Measurements from ENCODE around the gene ABCB4. TPM values are rescaled to one million over a fixed set of nuclear protein-coding genes. Genes with fewer than 3 reads are reported as not detected.

ABCB4 gene
- total RNA-seq, 4 donors from 2014 or later = 0.70 to 16.5 (median 1.1) TPM

DNA sequence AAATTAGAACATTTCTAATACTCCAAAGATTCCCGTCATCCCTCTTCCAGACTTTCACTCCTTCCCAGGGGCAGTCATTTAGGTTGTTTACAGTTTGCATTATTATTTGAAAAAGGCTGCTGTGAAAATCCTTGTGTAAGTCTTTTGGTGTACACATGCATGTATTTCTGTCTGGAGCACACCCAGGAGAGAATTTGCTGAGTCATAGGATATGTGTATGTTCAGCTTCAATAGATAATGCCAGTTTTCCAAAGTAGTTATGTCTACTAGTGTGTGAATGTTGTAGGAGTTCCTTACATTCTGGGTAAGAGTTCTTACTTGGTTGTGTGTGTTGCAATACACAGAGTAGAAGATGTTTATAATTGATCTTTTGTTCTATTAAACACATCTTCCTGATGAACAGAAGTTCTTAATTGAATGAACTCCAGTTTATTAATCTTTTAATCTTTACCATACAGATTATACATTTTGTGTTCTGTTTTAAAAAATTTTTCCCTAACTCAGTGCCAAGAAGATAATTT is 104.8 kb downstream of the ABCB4 start:
- no peak overlapping the region for H3K27ac ChIP-seq
- H3K4me1 ChIP-seq = no peaks in the 10 kb centered on the region
- H3K9me3 ChIP-seq = no peaks in the 10 kb centered on the region
- no peak overlapping the region for H3K4me3 ChIP-seq
- DNase-seq = no peak
- peaks cover 0 to 27% (median 0%) of the 10 kb centered on the region in 3 donors for H3K36me3 ChIP-seq
- TF ChIP-seq, protein P1, sequence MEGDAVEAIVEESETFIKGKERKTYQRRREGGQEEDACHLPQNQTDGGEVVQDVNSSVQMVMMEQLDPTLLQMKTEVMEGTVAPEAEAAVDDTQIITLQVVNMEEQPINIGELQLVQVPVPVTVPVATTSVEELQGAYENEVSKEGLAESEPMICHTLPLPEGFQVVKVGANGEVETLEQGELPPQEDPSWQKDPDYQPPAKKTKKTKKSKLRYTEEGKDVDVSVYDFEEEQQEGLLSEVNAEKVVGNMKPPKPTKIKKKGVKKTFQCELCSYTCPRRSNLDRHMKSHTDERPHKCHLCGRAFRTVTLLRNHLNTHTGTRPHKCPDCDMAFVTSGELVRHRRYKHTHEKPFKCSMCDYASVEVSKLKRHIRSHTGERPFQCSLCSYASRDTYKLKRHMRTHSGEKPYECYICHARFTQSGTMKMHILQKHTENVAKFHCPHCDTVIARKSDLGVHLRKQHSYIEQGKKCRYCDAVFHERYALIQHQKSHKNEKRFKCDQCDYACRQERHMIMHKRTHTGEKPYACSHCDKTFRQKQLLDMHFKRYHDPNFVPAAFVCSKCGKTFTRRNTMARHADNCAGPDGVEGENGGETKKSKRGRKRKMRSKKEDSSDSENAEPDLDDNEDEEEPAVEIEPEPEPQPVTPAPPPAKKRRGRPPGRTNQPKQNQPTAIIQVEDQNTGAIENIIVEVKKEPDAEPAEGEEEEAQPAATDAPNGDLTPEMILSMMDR (IDR thresholded peaks at IDR 0.05) = no peak
- TF ChIP-seq POLR2A (IDR thresholded peaks at IDR 0.05) = no peak
- no peaks in the 10 kb centered on the region for H3K27me3 ChIP-seq

DNA sequence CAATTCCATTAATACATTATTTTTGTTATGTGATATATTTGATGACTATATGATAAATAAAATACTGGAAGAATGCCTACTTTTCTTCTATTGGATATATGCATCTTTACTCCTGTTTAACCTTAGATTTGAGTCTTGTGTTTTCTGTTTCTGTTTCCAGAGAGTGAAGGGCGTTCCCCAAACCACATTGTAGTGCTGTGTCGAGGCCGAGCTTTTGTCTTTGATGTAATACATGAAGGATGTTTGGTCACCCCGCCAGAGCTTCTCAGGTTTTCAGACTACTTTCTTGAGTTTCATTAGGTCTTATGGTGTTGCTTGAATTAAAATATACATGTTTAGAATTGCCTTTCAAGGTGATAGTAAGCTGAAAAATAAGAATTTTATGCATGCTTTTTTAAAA is 106.3 kb downstream of the ABCB4 start:
- Histone ChIP-seq H3K9me3 (no peaks in the 10 kb centered on the region), H3K4me1 (no peaks in the 10 kb centered on the region), H3K4me3 (no peak overlapping the region), H3K27ac (no peak overlapping the region), H3K27me3 (no peaks in the 10 kb centered on the region), H3K36me3 (peaks cover 0 to 27% (median 0%) of the 10 kb centered on the region in 3 donors)
- DNase-seq = peak in 1 of 3 donors; percentile 17
- TF ChIP-seq, protein P1 (IDR thresholded peaks at IDR 0.05) = no peak
- no peak for TF ChIP-seq POLR2A (IDR thresholded peaks at IDR 0.05)

DNA sequence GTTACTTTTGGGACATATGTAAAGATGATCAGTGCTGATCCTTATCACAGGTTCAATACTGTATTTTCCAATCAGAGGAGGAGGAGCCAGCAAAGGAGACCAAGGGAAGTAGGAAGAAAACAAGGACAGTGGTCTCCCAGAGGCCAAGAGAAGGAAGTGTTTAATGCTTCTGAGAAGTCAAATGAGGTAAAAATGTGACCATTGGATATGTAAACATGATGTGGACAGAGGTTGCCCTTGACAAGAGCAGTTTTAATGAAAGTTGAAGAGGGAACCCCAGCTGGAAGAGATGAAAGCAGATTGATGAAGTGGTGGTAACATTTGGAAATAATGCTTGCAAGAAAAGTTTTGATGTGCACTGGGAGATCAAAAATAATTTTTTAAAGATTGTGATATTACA is 111.2 kb downstream of the ABCB4 start:
- Histone ChIP-seq H3K27me3 (no peaks in the 10 kb centered on the region), H3K4me3 (no peak overlapping the region), H3K9me3 (no peaks in the 10 kb centered on the region), H3K27ac (no peak overlapping the region), H3K4me1 (no peaks in the 10 kb centered on the region), H3K36me3 (peaks cover 0 to 44% (median 0%) of the 10 kb centered on the region in 3 donors)
- DNase-seq = no peak
- TF ChIP-seq, protein P1 (IDR thresholded peaks at IDR 0.05) = no peak
- no peak for TF ChIP-seq POLR2A (IDR thresholded peaks at IDR 0.05)

DNA sequence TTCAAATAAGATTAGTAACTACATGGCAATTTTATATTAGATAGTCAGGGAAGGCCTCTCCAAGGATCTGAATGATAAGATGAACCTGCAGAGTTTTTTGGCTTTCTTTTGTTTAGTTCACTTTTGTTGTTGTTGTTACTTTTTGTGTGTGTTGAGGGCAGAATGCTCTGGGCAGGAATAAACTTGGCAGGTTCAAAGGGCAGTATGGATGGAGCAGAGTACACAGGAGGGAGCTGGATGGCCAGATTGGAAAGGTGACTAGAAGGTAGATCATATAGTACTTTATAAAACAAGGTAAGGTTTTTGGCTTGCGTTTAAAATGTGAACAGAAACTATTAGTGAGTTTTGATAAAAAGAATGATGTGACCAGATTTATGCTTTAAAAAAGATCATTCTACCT is 112.1 kb downstream of the ABCB4 start:
- DNase-seq = no peak
- TF ChIP-seq, protein P1 (IDR thresholded peaks at IDR 0.05) = no peak
- TF ChIP-seq POLR2A (IDR thresholded peaks at IDR 0.05) = no peak
- Histone ChIP-seq H3K4me1 (no peaks in the 10 kb centered on the region), H3K27me3 (no peaks in the 10 kb centered on the region), H3K9me3 (no peaks in the 10 kb centered on the region), H3K27ac (no peak overlapping the region), H3K4me3 (no peak overlapping the region), H3K36me3 (peaks cover 0 to 40% (median 0%) of the 10 kb centered on the region in 3 donors)

DNA sequence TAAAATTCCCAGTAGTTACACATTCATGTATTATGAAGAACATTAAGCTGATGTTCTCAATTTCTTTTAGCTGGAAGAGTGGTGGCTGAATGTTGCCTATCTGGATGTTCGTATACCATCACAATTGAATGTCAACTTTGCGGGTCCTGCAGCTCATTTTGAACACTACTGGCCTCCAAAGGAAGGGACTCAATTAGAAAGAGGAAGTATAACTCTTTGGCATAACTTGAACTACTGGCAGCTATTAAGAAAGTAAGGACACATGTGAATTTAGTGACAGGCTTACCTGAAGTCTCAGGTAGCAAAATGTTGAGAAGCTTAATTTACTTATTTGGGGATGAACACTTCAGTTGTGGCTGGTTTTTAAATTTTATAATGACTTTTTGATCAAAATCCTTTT is 114.2 kb downstream of the ABCB4 start:
- Histone ChIP-seq H3K4me3 (no peak overlapping the region), H3K9me3 (no peaks in the 10 kb centered on the region), H3K4me1 (no peaks in the 10 kb centered on the region), H3K27me3 (no peaks in the 10 kb centered on the region), H3K36me3 (peaks cover 0 to 40% (median 0%) of the 10 kb centered on the region in 3 donors), H3K27ac (no peak overlapping the region)
- TF ChIP-seq POLR2A (IDR thresholded peaks at IDR 0.05) = no peak
- TF ChIP-seq, protein P1 (IDR thresholded peaks at IDR 0.05) = no peak
- no peak for DNase-seq

DNA sequence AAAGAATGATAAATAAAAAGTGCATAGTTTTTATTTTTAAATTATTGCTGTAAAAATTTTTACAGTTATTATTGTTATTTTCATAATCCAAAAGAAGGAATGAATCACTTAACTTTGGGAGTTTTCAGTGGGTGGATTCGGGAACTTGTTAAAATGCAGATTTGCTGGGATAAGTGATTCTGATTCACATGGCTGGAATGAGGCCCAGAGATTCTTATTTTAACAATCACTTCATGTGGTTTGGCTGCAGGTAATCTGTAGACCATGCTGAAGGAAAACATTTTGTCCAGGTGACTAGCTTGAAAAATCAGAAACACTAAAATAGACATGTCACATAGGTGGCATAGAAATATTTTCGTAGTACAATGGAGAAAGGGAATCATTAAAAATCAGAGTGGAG is 116.1 kb downstream of the ABCB4 start:
- Histone ChIP-seq H3K27me3 (no peaks in the 10 kb centered on the region), H3K27ac (no peak overlapping the region), H3K36me3 (peaks cover 0 to 58% (median 0%) of the 10 kb centered on the region in 3 donors), H3K4me1 (no peaks in the 10 kb centered on the region), H3K4me3 (no peak overlapping the region), H3K9me3 (no peaks in the 10 kb centered on the region)
- no peak for DNase-seq
- TF ChIP-seq POLR2A (IDR thresholded peaks at IDR 0.05) = no peak
- TF ChIP-seq, protein P1 (IDR thresholded peaks at IDR 0.05) = no peak
